GM10266 (cell line): ENCODE results near the gene ARHGAP23.

Experiments used
- DNase-seq: peaks from one replicate; pipeline ENCODE4 v3.0.0; 2012; ENCODE audit errors: extremely low spot score
- TF ChIP-seq, protein P1 (sequence below): IDR thresholded peaks from 2 replicates; pipeline ENCODE4 v1.5.1; 2012; ENCODE audit warnings: mild to moderate bottlenecking, low read depth; ENCODE audit not compliant: control insufficient read depth, insufficient read depth; ENCODE audit errors: missing control alignments

ARHGAP23 gene

DNA sequence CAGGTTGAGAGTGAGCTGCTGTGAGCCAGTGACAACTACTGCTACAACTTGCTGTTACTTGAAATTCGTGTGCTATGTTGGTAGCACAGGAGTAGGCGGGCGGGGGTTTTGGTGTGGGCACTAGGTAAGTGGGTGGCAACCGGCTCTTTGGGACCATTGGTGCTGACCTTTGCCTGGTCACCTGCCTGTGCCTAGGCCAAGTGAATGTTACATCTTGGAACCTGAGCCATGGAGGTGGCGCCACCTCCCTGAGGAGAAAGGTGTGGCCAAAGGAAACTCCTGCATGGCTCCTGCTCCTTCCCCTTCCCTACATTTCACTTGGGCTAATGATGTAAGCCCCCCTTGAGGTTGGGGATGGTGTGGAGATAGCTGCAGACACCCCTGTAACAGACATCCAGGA, 25.4 kb upstream of the ARHGAP23 start:
- no peak for DNase-seq
- TF ChIP-seq, protein P1, sequence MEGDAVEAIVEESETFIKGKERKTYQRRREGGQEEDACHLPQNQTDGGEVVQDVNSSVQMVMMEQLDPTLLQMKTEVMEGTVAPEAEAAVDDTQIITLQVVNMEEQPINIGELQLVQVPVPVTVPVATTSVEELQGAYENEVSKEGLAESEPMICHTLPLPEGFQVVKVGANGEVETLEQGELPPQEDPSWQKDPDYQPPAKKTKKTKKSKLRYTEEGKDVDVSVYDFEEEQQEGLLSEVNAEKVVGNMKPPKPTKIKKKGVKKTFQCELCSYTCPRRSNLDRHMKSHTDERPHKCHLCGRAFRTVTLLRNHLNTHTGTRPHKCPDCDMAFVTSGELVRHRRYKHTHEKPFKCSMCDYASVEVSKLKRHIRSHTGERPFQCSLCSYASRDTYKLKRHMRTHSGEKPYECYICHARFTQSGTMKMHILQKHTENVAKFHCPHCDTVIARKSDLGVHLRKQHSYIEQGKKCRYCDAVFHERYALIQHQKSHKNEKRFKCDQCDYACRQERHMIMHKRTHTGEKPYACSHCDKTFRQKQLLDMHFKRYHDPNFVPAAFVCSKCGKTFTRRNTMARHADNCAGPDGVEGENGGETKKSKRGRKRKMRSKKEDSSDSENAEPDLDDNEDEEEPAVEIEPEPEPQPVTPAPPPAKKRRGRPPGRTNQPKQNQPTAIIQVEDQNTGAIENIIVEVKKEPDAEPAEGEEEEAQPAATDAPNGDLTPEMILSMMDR, result peak; percentile 1

GRCh38 chr17:38403491-38403890, 24.8 kb upstream of the ARHGAP23 start:
- TF ChIP-seq, protein P1, result no peak
- DNase-seq, result no peak

DNA sequence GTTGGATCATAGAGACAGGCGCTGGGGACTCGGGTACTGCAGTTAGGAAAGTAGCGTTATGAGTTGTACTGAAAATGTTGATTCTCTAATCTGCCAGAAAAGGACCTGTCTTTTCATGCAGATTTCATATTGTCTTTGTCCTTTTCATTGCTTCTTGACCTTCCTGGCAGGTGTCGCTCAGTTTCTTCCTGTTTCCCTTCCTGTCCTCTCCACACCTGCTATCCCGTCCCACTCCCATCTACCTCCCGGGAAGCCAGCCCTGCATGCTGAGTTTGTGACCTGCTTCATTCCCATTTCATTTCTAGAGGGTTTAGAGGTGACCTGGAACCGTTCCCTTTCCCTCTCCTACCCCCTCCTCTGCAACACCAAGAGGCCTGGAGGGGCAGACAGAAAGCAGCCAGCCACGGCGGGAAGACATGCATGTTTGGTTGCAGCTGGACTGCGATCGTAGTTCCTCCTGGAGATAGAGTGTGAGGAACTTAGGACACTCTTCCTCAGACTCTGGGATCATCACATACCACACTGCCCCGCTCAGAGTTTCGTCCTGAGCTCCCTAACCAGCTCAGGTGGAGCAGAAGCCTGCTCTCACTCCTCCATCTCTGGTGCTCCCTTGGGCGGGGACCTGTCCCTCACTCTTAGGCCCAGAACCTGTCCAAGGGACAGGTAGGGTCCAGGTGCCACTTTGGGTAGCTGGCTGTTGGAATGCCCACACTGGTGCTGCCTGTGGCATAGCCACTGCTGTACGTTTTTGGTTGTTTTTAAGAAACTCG, 23.9 kb upstream of the ARHGAP23 start:
- TF ChIP-seq, protein P1, result no peak
- no peak for DNase-seq

GRCh38 chr17:38405654-38406053, 22.6 kb upstream of the ARHGAP23 start:
- TF ChIP-seq, protein P1, result no peak
- DNase-seq, result no peak

- TF ChIP-seq, protein P1, result no peak
- DNase-seq, result no peak
Measured at GRCh38 chr17:38410201-38410600, 18.1 kb upstream of the ARHGAP23 start.

- TF ChIP-seq, protein P1, result no peak
- DNase-seq, result no peak
Measured at GRCh38 chr17:38415250-38416194, 12.7 kb upstream of the ARHGAP23 start.

DNA sequence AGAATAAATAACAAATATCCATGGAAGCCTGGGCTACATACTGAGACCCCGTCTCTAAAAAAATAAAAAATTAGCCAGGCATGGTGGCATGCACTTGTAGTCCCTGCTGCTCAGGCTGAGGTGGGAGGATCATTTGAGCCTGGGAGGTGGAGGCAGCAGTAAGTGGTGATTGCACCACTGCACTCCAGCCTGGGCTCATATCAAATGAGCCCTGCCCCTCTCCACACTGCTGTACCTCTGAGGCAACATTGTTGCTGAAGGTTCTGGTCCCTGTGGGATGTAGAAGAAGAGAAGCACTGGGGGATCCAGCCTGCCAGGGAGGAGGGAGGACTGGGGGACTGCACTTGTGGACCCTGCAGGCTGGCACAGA, 11.4 kb upstream of the ARHGAP23 start:
- TF ChIP-seq, protein P1, result no peak
- no peak for DNase-seq
